HG03196 (cell line): ENCODE measurements around the gene CRB2.

Source experiments
- ATAC-seq: cut with Tn5 transposase; IDR thresholded peaks from one replicate; pipeline ENCODE4 v1.9.1; 2021; ENCODE audit not compliant: unreplicated experiment

CRB2 gene

GRCh38 chr9:123377211-123377971 is 21.4 kb downstream of the CRB2 start:
- no peak for ATAC-seq

- ATAC-seq, result no peak
These were observed 22.0 kb downstream of the CRB2 start for GRCh38 chr9:123378025-123378424.

- no peak for ATAC-seq
These were observed 23.1 kb downstream of the CRB2 start for GRCh38 chr9:123378956-123379660.

GRCh38 chr9:123380852-123381705 is 25.1 kb downstream of the CRB2 start:
- no peak for ATAC-seq

- no peak for ATAC-seq
These were observed 26.9 kb downstream of the CRB2 start for GRCh38 chr9:123382653-123383511.

GRCh38 chr9:123383512-123384170 is 27.6 kb downstream of the CRB2 start:
- ATAC-seq, result no peak

- no peak for ATAC-seq
These were observed 31.7 kb downstream of the CRB2 start for GRCh38 chr9:123387686-123388085.

- ATAC-seq, result no peak
These were observed 33.1 kb downstream of the CRB2 start for GRCh38 chr9:123389070-123389469.

- ATAC-seq, result no peak
These were observed 33.7 kb downstream of the CRB2 start for GRCh38 chr9:123389698-123390097.

GRCh38 chr9:123390337-123391135 is 34.5 kb downstream of the CRB2 start:
- no peak for ATAC-seq

GRCh38 chr9:123391233-123391632 is 35.2 kb downstream of the CRB2 start:
- no peak for ATAC-seq

- no peak for ATAC-seq
These were observed 35.9 kb downstream of the CRB2 start for GRCh38 chr9:123391946-123392345.

- ATAC-seq, result no peak
These were observed 36.8 kb downstream of the CRB2 start for GRCh38 chr9:123392802-123393201.

- ATAC-seq, result no peak
These were observed 38.6 kb downstream of the CRB2 start for GRCh38 chr9:123394291-123395235.

- ATAC-seq, result no peak
These were observed 39.3 kb downstream of the CRB2 start for GRCh38 chr9:123395276-123395688.

GRCh38 chr9:123395689-123396511 is 39.9 kb downstream of the CRB2 start:
- ATAC-seq, result no peak

- ATAC-seq, result no peak
These were observed 42.0 kb downstream of the CRB2 start for GRCh38 chr9:123397975-123398374.
